Measurements from ENCODE around the gene SEC31A.
A peak's percentile ranks its signal among the peaks of the same experiment; 100 is the strongest.

The SEC31A gene

GRCh38 chr4:82791179-82791578 lies 99.8 kb downstream of the SEC31A start:
- ChIA-PET CTCF (interaction anchor here (0.6 kb wide), 1 partner anchor 25 kb away, joined by 3 read pairs; no protein-coding TSS in a partner anchor), POLR2A (no interaction called here)
- no peak overlapping the region for H3K4me3 ChIP-seq (ENCODE audit: low read depth, low read length)
- no peaks in the 10 kb centered on the region for H3K9me3 ChIP-seq (ENCODE audit: control insufficient read depth, insufficient read depth, low read depth, low read length)
- H3K36me3 ChIP-seq (ENCODE audit: control insufficient read depth in 2 of 2, insufficient read depth in 1 of 2, low read length in 2 of 2): peaks cover 0 to 10% of the 10 kb centered on the region in 2 experiments; a peak in 2 of 3 replicates
- H3K27ac ChIP-seq (ENCODE audit: extremely low read depth, low read depth, low read length): no peak overlapping the region
- TF ChIP-seq SCRT2 (tag by site-specific recombination; IDR thresholded peaks at IDR 0.05): peak; percentile 83
- TF ChIP-seq SCRT1 (tag by site-specific recombination; IDR thresholded peaks at IDR 0.05; ENCODE audit: borderline replicate concordance): peak; percentile 87
- no peak for TF ChIP-seq ZNF501 (tag by site-specific recombination; IDR thresholded peaks at IDR 0.05)
- no peaks in the 10 kb centered on the region; the same call in 1 of the 2 replicates for H3K4me1 ChIP-seq (ENCODE audit: control insufficient read depth, insufficient read depth, low read length)

GRCh38 chr4:82790060-82790660 lies 100.8 kb downstream of the SEC31A start:
- ChIA-PET POLR2A (no interaction called here), CTCF (no interaction called here)
- H3K36me3 ChIP-seq (ENCODE audit: control insufficient read depth in 2 of 2, insufficient read depth in 1 of 2, low read length in 2 of 2): peaks cover 0 to 7% of the 10 kb centered on the region in 2 experiments; a peak in 1 of 3 replicates
- no peak overlapping the region for H3K4me3 ChIP-seq (ENCODE audit: low read depth, low read length)
- no peak overlapping the region for H3K27ac ChIP-seq (ENCODE audit: extremely low read depth, low read depth, low read length)
- H3K9me3 ChIP-seq (ENCODE audit: control insufficient read depth, insufficient read depth, low read depth, low read length): no peaks in the 10 kb centered on the region
- TF ChIP-seq ZNF707 (tag by site-specific recombination; IDR thresholded peaks at IDR 0.05) (no peak), KLF9 (tag by site-specific recombination; IDR thresholded peaks at IDR 0.05; ENCODE audit: low read depth) (no peak)
- peaks cover 7% of the 10 kb centered on the region; the same call in 1 of the 2 replicates for H3K4me1 ChIP-seq (ENCODE audit: control insufficient read depth, insufficient read depth, low read length)

- TF ChIP-seq MZF1 (tag by site-specific recombination; IDR thresholded peaks at IDR 0.05; ENCODE audit: borderline replicate concordance) (no peak), ZNF404 (tag by site-specific recombination; IDR thresholded peaks at IDR 0.05) (no peak), ZNF248 (tag by site-specific recombination; IDR thresholded peaks at IDR 0.05) (no peak), ZNF423 (tag by site-specific recombination; IDR thresholded peaks at IDR 0.05) (no peak), ZNF114 (tag by site-specific recombination; IDR thresholded peaks at IDR 0.05) (no peak), ZNF37A (tag by site-specific recombination; IDR thresholded peaks at IDR 0.05) (no peak), ZIC2 (tag by site-specific recombination; IDR thresholded peaks at IDR 0.05) (no peak), ZNF121 (tag by site-specific recombination; IDR thresholded peaks at IDR 0.05) (no peak), GFI1B (tag by site-specific recombination; IDR thresholded peaks at IDR 0.05) (no peak)
- H3K4me3 ChIP-seq (ENCODE audit: low read depth, low read length): no peak overlapping the region
- POLR2A ChIA-PET: interaction anchor here (1.1 kb wide), 1 partner anchor 10 kb away, joined by 4 read pairs; the partner anchor contains the start of gene SCD5
- H3K4me1 ChIP-seq (ENCODE audit: control insufficient read depth, insufficient read depth, low read length): peaks cover 14% of the 10 kb centered on the region; the same call in 1 of the 2 replicates
- peaks cover 0 to 4% of the 10 kb centered on the region in 2 experiments; a peak in 1 of 3 replicates for H3K36me3 ChIP-seq (ENCODE audit: control insufficient read depth in 2 of 2, insufficient read depth in 1 of 2, low read length in 2 of 2)
- no peak overlapping the region for H3K27ac ChIP-seq (ENCODE audit: extremely low read depth, low read depth, low read length)
- H3K9me3 ChIP-seq (ENCODE audit: control insufficient read depth, insufficient read depth, low read depth, low read length): no peaks in the 10 kb centered on the region
- CTCF ChIA-PET: no interaction called here
Measured at GRCh38 chr4:82789025-82789776, 101.8 kb downstream of the SEC31A start.

DNA sequence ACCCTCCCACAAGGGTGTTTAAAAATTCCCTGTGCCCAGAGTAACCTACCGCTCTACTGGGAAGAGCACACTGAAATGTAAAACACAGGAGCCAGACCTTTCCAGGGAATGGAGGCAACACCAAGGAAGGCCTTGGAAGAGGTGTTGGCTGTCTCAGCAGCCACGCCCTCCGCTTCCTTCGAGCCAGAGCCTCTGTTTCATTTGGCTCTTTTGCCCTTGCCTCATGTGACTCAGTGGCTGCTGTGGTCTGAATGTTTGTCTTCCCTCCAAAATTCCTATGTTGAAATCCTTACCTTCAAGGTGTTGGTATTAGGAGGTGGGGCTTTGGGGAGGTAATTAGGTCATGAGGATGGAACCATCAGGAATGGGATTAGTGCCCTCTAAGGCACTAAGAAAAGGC lies 103.6 kb downstream of the SEC31A start:
- ChIA-PET POLR2A (interaction anchor here (3.2 kb wide), 1 partner anchor 11 kb away, joined by 14 read pairs; the partner anchor contains the start of gene SCD5), CTCF (interaction anchor here (0.6 to 1.5 kb wide), 2 partner anchors 49 to 224 kb away, joined by 3 read pairs; no protein-coding TSS in a partner anchor)
- Histone ChIP-seq H3K4me3 (ENCODE audit: low read depth, low read length) (no peak overlapping the region), H3K9me3 (ENCODE audit: control insufficient read depth, insufficient read depth, low read depth, low read length) (no peaks in the 10 kb centered on the region), H3K36me3 (ENCODE audit: control insufficient read depth in 2 of 2, insufficient read depth in 1 of 2, low read length in 2 of 2) (no peaks in the 10 kb centered on the region), H3K27ac (ENCODE audit: extremely low read depth, low read depth, low read length) (no peak overlapping the region), H3K4me1 (ENCODE audit: control insufficient read depth, insufficient read depth, low read length) (peaks cover 14% of the 10 kb centered on the region; the same call in 1 of the 2 replicates)
- TF ChIP-seq ZNF561 (tag by site-specific recombination; IDR thresholded peaks at IDR 0.05; ENCODE audit: borderline replicate concordance) (no peak), KLF9 (tag by site-specific recombination; IDR thresholded peaks at IDR 0.05; ENCODE audit: low read depth) (no peak), ZNF677 (tag by site-specific recombination; IDR thresholded peaks at IDR 0.05) (no peak), KLF10 (tag by site-specific recombination; IDR thresholded peaks at IDR 0.05) (no peak), KLF8 (tag by site-specific recombination; IDR thresholded peaks at IDR 0.05) (no peak), ZXDB (tag by site-specific recombination; IDR thresholded peaks at IDR 0.05) (no peak), ZNF830 (tag by site-specific recombination; IDR thresholded peaks at IDR 0.05; ENCODE audit: low read depth) (no peak), ZBTB6 (tag by site-specific recombination; IDR thresholded peaks at IDR 0.05) (no peak), ZNF776 (tag by site-specific recombination; IDR thresholded peaks at IDR 0.05; ENCODE audit: borderline replicate concordance) (no peak), ZNF202 (tag by site-specific recombination; IDR thresholded peaks at IDR 0.05; ENCODE audit: borderline replicate concordance) (no peak), ZNF785 (tag by site-specific recombination; IDR thresholded peaks at IDR 0.05) (no peak), GLI2 (tag by site-specific recombination; IDR thresholded peaks at IDR 0.05; ENCODE audit: borderline replicate concordance, low read depth) (no peak), RBAK (tag by site-specific recombination; IDR thresholded peaks at IDR 0.05) (no peak), ZNF23 (tag by site-specific recombination; IDR thresholded peaks at IDR 0.05; ENCODE audit: borderline replicate concordance) (no peak), ZNF530 (tag by site-specific recombination; IDR thresholded peaks at IDR 0.05; ENCODE audit: low read depth) (no peak)
